Transverse colon (tissue), 4 donors: ENCODE data around the gene CPTP.

Source experiments
- CTCF ChIP-seq, 5 experiments: fragments of 200-600 bp in 3 of 5; fragments of 450-650 bp in 2 of 5; sonication (generic) in 3 of 5; IDR thresholded peaks; 1 replicate in 2 of 5; 2 replicates in 3 of 5; pipeline ENCODE4 v1.5.1; 2016 to 2017; ENCODE audit warnings: antibody characterized with exemption in 5 of 5, inconsistent platforms in 3 of 5, mild to moderate bottlenecking in 2 of 5, moderate library complexity in 1 of 5
- POLR2A ChIP-seq: fragments of 450-650 bp; IDR thresholded peaks from one replicate; pipeline ENCODE4 v1.6.1; 2016; ENCODE audit warnings: antibody characterized with exemption, mild to moderate bottlenecking, moderate library complexity
- POLR2AphosphoS5 ChIP-seq, 3 donors: sonication (generic); formaldehyde crosslinking; IDR thresholded peaks; one replicate each; pipeline ENCODE4 v1.6.1; 2016; ENCODE audit warnings: antibody characterized with exemption in 3 of 3

- no peak for TF ChIP-seq CTCF (IDR thresholded peaks at IDR 0.05)
- TF ChIP-seq POLR2A, result no peak
- TF ChIP-seq POLR2AphosphoS5 (IDR thresholded peaks at IDR 0.05), result no peak
Observed at GRCh38 chr1:1366699-1367066, 42.1 kb downstream of the CPTP start.
